Liver (tissue), 9 donors: ENCODE results near the gene UBIAD1. TPM values are rescaled to one million over a fixed set of nuclear protein-coding genes. Genes with fewer than 3 reads are reported as not detected.

Experiments
- DNase-seq: peaks from one replicate; pipeline ENCODE4 v3.0.0-alpha.2; 2017; ENCODE audit warnings: low spot score
- H3K27ac ChIP-seq, 2 donors: one replicate each; pipeline ENCODE4 v1.7.0; 2013; ENCODE audit warnings: inconsistent platforms in 2 of 2, low read length in 2 of 2, control low read depth in 1 of 2, low read depth in 1 of 2, mild to moderate bottlenecking in 1 of 2
- H3K27me3 ChIP-seq, 4 donors: one replicate each; pipeline versions ENCODE4 v1.6.1 to v1.7.0; 2013; ENCODE audit warnings: low read length in 3 of 4, inconsistent platforms in 1 of 4, mild to moderate bottlenecking in 1 of 4, moderate library complexity in 1 of 4; ENCODE audit not compliant: control insufficient read depth in 4 of 4, insufficient read depth in 4 of 4
- H3K36me3 ChIP-seq, 4 donors: one replicate each; pipeline versions ENCODE4 v1.6.1 to v1.7.0; 2013; ENCODE audit warnings: low read length in 3 of 4, mild to moderate bottlenecking in 3 of 4, low read depth in 1 of 4, moderate library complexity in 1 of 4; ENCODE audit not compliant: control insufficient read depth in 4 of 4, insufficient read depth in 3 of 4
- H3K4me1 ChIP-seq, 4 donors: one replicate each; pipeline versions ENCODE4 v1.6.1 to v1.7.0; 2013; ENCODE audit warnings: low read length in 3 of 4, mild to moderate bottlenecking in 3 of 4, moderate library complexity in 1 of 4; ENCODE audit not compliant: control insufficient read depth in 4 of 4, insufficient read depth in 4 of 4
- H3K4me3 ChIP-seq, 3 donors: one replicate each; pipeline versions ENCODE4 v1.6.1 to v1.7.0; 2013; ENCODE audit warnings: low read length in 3 of 3, control low read depth in 1 of 3, low read depth in 1 of 3, mild to moderate bottlenecking in 1 of 3
- H3K9ac ChIP-seq, 2 donors: one replicate each; pipeline ENCODE4 v1.7.0; 2013; ENCODE audit warnings: low read length in 2 of 2, mild to moderate bottlenecking in 2 of 2, moderate library complexity in 2 of 2, control low read depth in 1 of 2, low read depth in 1 of 2
- H3K9me3 ChIP-seq, 4 donors: one replicate each; pipeline versions ENCODE4 v1.6.1 to v1.7.0; 2013; ENCODE audit warnings: low read length in 3 of 4; ENCODE audit not compliant: control insufficient read depth in 4 of 4
- EGR1 ChIP-seq, 2 donors: IDR thresholded peaks; 2 replicates each; pipeline ENCODE4 v1.6.1; 2016 to 2018; ENCODE audit warnings: antibody characterized with exemption in 2 of 2, low read depth in 2 of 2
- FOXA2 ChIP-seq: IDR thresholded peaks from 2 replicates; pipeline ENCODE4 v1.6.1; 2016; ENCODE audit warnings: antibody characterized with exemption
- GABPA ChIP-seq, 2 donors: IDR thresholded peaks in 1 of 2; conservative IDR thresholded peaks in 1 of 2; 2 replicates each; pipeline ENCODE4 v1.6.1; 2016; ENCODE audit warnings: antibody characterized with exemption in 2 of 2, mild to moderate bottlenecking in 1 of 2, moderate library complexity in 1 of 2
- HNF4A ChIP-seq, 2 donors: conservative IDR thresholded peaks; 2 replicates each; pipeline ENCODE4 v1.6.1; 2016; ENCODE audit warnings: antibody characterized with exemption in 2 of 2, mild to moderate bottlenecking in 2 of 2
- HNF4G ChIP-seq: IDR thresholded peaks from 2 replicates; pipeline ENCODE4 v1.6.1; 2016; ENCODE audit warnings: antibody characterized with exemption
- JUND ChIP-seq, 2 donors: IDR thresholded peaks; 2 replicates each; pipeline ENCODE4 v1.6.1; 2016; ENCODE audit warnings: antibody characterized with exemption in 2 of 2
- NR2F2 ChIP-seq: IDR thresholded peaks from 2 replicates; pipeline ENCODE4 v1.6.1; 2016; ENCODE audit warnings: antibody characterized with exemption
- RAD21 ChIP-seq, 2 donors: IDR thresholded peaks; 2 replicates each; pipeline ENCODE4 v1.6.1; 2016; ENCODE audit warnings: antibody characterized with exemption in 2 of 2, mild to moderate bottlenecking in 2 of 2
- REST ChIP-seq: IDR thresholded peaks from 2 replicates; pipeline ENCODE4 v1.6.1; 2016; ENCODE audit warnings: antibody characterized with exemption, mild to moderate bottlenecking
- RXRA ChIP-seq, 2 donors: IDR thresholded peaks; 2 replicates each; pipeline ENCODE4 v1.6.1; 2017 to 2018; ENCODE audit warnings: antibody characterized with exemption in 2 of 2, mild to moderate bottlenecking in 1 of 2
- SP1 ChIP-seq: IDR thresholded peaks from 2 replicates; pipeline ENCODE4 v1.6.1; 2018; ENCODE audit warnings: antibody characterized with exemption, mild to moderate bottlenecking
- TAF1 ChIP-seq: conservative IDR thresholded peaks from 2 replicates; pipeline ENCODE4 v1.6.1; 2016; ENCODE audit warnings: antibody characterized with exemption, mild to moderate bottlenecking
- YY1 ChIP-seq: IDR thresholded peaks from 2 replicates; pipeline ENCODE4 v1.6.1; 2016; ENCODE audit warnings: antibody characterized with exemption, mild to moderate bottlenecking
- WGBS: extraction: QIAGEN DNeasy Blood & Tissue Kit; methylation state at CpG from one replicate; pipeline ENCODE4 v1.1.7; 2013; 5-methylcytosine and 5-hydroxymethylcytosine counted together
- polyA plus RNA-seq, 2 donors: library from polyadenylated mRNA; stranded (reverse) in 1 of 2; unstranded in 1 of 2; fragments of 200-250 nt in 1 of 2; fragments of >200 nt in 1 of 2; fragmentation: Nextera tagmentation in 1 of 2; extraction: Ambion mirVana in 1 of 2; gene quantifications; one replicate each; pipeline versions ENCODE4 v1.2.1 to v1.2.3, GENCODE V29; 2013 to 2015
- total RNA-seq, 2 donors: library from RNA; depleted of rRNA; stranded (reverse); fragments of >200 nt; gene quantifications; one replicate each; pipeline ENCODE4 v1.2.3, GENCODE V29; 2014
- TF ChIP-seq, protein P1 (sequence below): fragments of 150-350 bp; IDR thresholded peaks from 2 replicates; pipeline ENCODE4 v1.5.1; 2017; ENCODE audit warnings: improper control_type of control experiment, low read depth, low read length; ENCODE audit not compliant: missing input control
- TF ChIP-seq, protein P2 (sequence below): IDR thresholded peaks from 2 replicates; pipeline ENCODE4 v1.6.1; 2016; ENCODE audit warnings: antibody characterized with exemption
- TF ChIP-seq, protein P3 (sequence below): IDR thresholded peaks from 2 replicates; pipeline ENCODE4 v1.6.1; 2016; ENCODE audit warnings: antibody characterized with exemption
- donor health status: healthy.
- donor health status: healthy.
- donor health status: healthy.
- donor health status: healthy.
- donor health status: healthy.

The UBIAD1 gene
- total and polyA plus RNA-seq, 4 donors = 5.4 to 10.2 (median 8.9) TPM

GRCh38 chr1:11333631-11334030 is 60.6 kb downstream of the UBIAD1 start (continued):
- TF ChIP-seq, protein P1, sequence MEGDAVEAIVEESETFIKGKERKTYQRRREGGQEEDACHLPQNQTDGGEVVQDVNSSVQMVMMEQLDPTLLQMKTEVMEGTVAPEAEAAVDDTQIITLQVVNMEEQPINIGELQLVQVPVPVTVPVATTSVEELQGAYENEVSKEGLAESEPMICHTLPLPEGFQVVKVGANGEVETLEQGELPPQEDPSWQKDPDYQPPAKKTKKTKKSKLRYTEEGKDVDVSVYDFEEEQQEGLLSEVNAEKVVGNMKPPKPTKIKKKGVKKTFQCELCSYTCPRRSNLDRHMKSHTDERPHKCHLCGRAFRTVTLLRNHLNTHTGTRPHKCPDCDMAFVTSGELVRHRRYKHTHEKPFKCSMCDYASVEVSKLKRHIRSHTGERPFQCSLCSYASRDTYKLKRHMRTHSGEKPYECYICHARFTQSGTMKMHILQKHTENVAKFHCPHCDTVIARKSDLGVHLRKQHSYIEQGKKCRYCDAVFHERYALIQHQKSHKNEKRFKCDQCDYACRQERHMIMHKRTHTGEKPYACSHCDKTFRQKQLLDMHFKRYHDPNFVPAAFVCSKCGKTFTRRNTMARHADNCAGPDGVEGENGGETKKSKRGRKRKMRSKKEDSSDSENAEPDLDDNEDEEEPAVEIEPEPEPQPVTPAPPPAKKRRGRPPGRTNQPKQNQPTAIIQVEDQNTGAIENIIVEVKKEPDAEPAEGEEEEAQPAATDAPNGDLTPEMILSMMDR = no peak
- TF ChIP-seq HNF4G (no peak), NR2F2 (no peak), FOXA2 (no peak), HNF4A (conservative IDR thresholded peaks at IDR 0.05) (no peak)

DNA sequence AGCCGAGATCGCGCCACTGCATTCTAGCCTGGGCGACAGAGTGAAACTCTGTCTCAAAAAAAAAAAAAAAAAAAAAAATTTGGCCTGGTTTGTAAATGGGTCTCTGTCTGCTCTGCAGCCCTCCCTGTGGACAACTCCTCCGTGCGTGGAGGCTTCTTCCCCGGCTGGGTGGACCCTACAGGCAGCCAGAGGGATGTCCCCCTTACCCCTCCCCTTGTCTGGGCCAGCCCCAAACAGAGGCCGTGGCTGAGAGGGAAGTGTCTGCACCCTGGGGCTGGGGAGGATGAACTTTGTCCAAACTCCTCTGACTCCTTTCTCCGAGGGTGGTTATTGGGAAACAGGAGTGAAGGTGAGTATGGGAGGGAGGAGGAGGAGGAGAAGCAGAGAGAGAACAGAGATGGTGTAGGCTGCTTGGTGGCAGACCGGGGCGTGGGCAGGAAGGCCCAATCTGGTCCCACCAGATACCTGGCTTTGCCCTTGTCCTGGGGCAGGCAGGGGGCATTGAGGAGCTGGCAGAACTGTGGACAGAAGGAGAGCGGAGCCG is 61.3 kb downstream of the UBIAD1 start:
- Histone ChIP-seq H3K36me3 (no peaks in the 10 kb centered on the region), H3K27me3 (no peaks in the 10 kb centered on the region), H3K4me3 (no peak overlapping the region), H3K4me1 (no peaks in the 10 kb centered on the region), H3K9ac (no peak overlapping the region), H3K27ac (no peak overlapping the region), H3K9me3 (no peaks in the 10 kb centered on the region)
- no peak for TF ChIP-seq TAF1
- whole genome bisulfite sequencing = 66% methylated on average over 13 of the region's 13 CpGs
- DNase-seq = no peak

GRCh38 chr1:11334821-11335220 is 61.8 kb downstream of the UBIAD1 start:
- H3K9me3 ChIP-seq = no peaks in the 10 kb centered on the region
- WGBS = 91% methylated on average over 7 of the region's 7 CpGs
- DNase-seq = no peak
- no peak overlapping the region for H3K27ac ChIP-seq
- no peaks in the 10 kb centered on the region for H3K4me1 ChIP-seq
- H3K4me3 ChIP-seq = no peak overlapping the region
- H3K36me3 ChIP-seq = no peaks in the 10 kb centered on the region
- H3K9ac ChIP-seq = no peak overlapping the region
- H3K27me3 ChIP-seq = no peaks in the 10 kb centered on the region
- TF ChIP-seq GABPA (IDR thresholded peaks at IDR 0.05 in 1 of 2, conservative IDR thresholded peaks at IDR 0.05 in 1 of 2) (no peak), EGR1 (IDR thresholded peaks at IDR 0.05; ENCODE audit: low read depth in 2 of 2) (no peak), NR2F2 (no peak), HNF4G (no peak), YY1 (no peak), HNF4A (conservative IDR thresholded peaks at IDR 0.05) (no peak), RXRA (IDR thresholded peaks at IDR 0.05) (no peak), FOXA2 (no peak), JUND (IDR thresholded peaks at IDR 0.05) (no peak), REST (no peak), TAF1 (no peak), SP1 (no peak), RAD21 (IDR thresholded peaks at IDR 0.05) (no peak)
- TF ChIP-seq, protein P2, sequence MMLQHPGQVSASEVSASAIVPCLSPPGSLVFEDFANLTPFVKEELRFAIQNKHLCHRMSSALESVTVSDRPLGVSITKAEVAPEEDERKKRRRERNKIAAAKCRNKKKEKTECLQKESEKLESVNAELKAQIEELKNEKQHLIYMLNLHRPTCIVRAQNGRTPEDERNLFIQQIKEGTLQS = no peak
- TF ChIP-seq, protein P1 = no peak
- TF ChIP-seq, protein P3, sequence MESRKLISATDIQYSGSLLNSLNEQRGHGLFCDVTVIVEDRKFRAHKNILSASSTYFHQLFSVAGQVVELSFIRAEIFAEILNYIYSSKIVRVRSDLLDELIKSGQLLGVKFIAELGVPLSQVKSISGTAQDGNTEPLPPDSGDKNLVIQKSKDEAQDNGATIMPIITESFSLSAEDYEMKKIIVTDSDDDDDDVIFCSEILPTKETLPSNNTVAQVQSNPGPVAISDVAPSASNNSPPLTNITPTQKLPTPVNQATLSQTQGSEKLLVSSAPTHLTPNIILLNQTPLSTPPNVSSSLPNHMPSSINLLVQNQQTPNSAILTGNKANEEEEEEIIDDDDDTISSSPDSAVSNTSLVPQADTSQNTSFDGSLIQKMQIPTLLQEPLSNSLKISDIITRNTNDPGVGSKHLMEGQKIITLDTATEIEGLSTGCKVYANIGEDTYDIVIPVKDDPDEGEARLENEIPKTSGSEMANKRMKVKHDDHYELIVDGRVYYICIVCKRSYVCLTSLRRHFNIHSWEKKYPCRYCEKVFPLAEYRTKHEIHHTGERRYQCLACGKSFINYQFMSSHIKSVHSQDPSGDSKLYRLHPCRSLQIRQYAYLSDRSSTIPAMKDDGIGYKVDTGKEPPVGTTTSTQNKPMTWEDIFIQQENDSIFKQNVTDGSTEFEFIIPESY = no peak
